Right lobe of liver (tissue), 6 donors: ENCODE measurements around the gene C3orf20. TPM values are rescaled to one million over a fixed set of nuclear protein-coding genes. Genes with fewer than 3 reads are reported as not detected.

Experiments
- ATAC-seq, 4 donors: fragments of 200-7000 bp; cut with Tn5 transposase; one replicate each; pipeline ENCODE4 v1.9.1; 2020; ENCODE audit warnings: mild to moderate bottlenecking in 4 of 4, moderate library complexity in 4 of 4
- DNase-seq, 3 donors: peaks; one replicate each; pipeline ENCODE4 v3.0.0-alpha.2; 2020
- H3K27ac ChIP-seq, 3 donors: fragments of 200-600 bp; one replicate each; pipeline ENCODE4 v1.8.0; 2022
- H3K27me3 ChIP-seq, 2 donors: fragments of 200-600 bp; one replicate each; pipeline ENCODE4 v1.8.0; 2022
- H3K36me3 ChIP-seq, 4 donors: fragments of 200-600 bp; sonication (generic) in 1 of 4; one replicate each; pipeline versions ENCODE4 v1.5.1 to v1.8.0; 2017 to 2022; ENCODE audit warnings: control low read depth in 1 of 4
- H3K4me1 ChIP-seq, 4 donors: fragments of 200-600 bp; sonication (generic) in 1 of 4; one replicate each; pipeline versions ENCODE4 v1.5.1 to v1.8.0; 2017 to 2022; ENCODE audit warnings: control low read depth in 1 of 4
- H3K4me3 ChIP-seq, 3 donors: fragments of 200-600 bp; one replicate each; pipeline ENCODE4 v1.8.0; 2022
- H3K9me3 ChIP-seq, 4 donors: fragments of 200-600 bp; sonication (generic) in 1 of 4; one replicate each; pipeline versions ENCODE4 v1.5.1 to v1.8.0; 2017 to 2022; ENCODE audit warnings: control low read depth in 1 of 4
- POLR2A ChIP-seq: fragments of 450-650 bp; IDR thresholded peaks from one replicate; pipeline ENCODE4 v1.6.1; 2017; ENCODE audit warnings: antibody characterized with exemption, mild to moderate bottlenecking
- WGBS: methylation state at CpG from one replicate; pipeline ENCODE4 v1.1.6; 2018; ENCODE audit warnings: low coverage, low lambda C conversion rate; ENCODE audit not compliant: insufficient coverage; ENCODE audit errors: missing lambda C conversion rate; 5-methylcytosine and 5-hydroxymethylcytosine counted together
- intact Hi-C, 2 donors: fragments of 100-400 bp; cut with DNase I; formaldehyde crosslinking; loops; one replicate each; pipeline versions ENCODE4 v1.11.2 to v1.14.1; 2022
- total RNA-seq, 6 experiments: library from RNA; depleted of rRNA in 2 of 6; stranded (reverse); fragments of >200 nt in 2 of 6; fragmentation: NEBNext Ultra II Directional in 3 of 6; extraction: Animal tissue kit (Norgen Biotek cat#: 25700) in 3 of 6; gene quantifications; one replicate each; pipeline versions ENCODE4 v1.1.0 to v1.2.4, GENCODE V29; 2016 to 2023
- TF ChIP-seq, protein P1 (sequence below), 4 donors: fragments of 200-600 bp in 3 of 4; fragments of 450-650 bp in 1 of 4; IDR thresholded peaks; one replicate each; pipeline versions ENCODE4 v1.5.1 to v1.8.0; 2016 to 2022; ENCODE audit warnings: antibody characterized with exemption in 4 of 4, mild to moderate bottlenecking in 2 of 4
- donor health status: DM: no; HTN: yes; CAD: no.
- donor health status: DM: no; HTN: no; CAD: no.
- donor health status: DM: no; HTN: no; CAD: no.
- donor health status: DM: no; HTN: yes; CAD: no.
- donor health status: DM: no; HTN: yes; CAD: no.

The C3orf20 gene
- total RNA-seq, 6 experiments from 2014 or later: 0.09 to 0.11 TPM; not detected in 4

DNA sequence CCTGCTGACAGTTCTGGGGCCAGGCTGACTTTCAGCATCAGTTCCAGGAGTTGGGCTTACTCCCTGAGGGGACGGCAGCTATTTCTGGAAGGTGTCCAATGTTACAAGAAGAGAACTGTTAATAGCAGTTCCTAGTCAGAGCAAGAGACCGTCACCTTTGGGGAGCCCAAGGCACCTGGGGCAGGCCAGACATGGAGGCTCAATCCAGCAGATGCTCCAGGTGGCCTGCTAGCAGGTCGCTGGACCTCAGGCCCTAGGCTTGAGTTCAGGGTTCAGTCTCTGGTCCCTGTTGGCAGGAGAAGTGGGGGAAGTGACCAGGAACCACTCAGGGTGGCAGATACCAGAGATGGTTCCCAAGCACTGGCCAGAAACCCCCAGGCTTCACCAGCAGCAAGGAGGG lies 25.9 kb downstream of the C3orf20 start:
- Histone ChIP-seq H3K4me1 (peaks cover 0 to 4% (median 0%) of the 10 kb centered on the region in 4 donors), H3K4me3 (no peak overlapping the region), H3K27ac (no peak overlapping the region), H3K27me3 (no peaks in the 10 kb centered on the region), H3K9me3 (no peaks in the 10 kb centered on the region), H3K36me3 (no peaks in the 10 kb centered on the region)
- ATAC-seq (no peak), DNase-seq (no peak)
- intact Hi-C loops: no loop called here
- no CpG with 5 or more reads among the region's 3 CpGs for WGBS
- no peak for TF ChIP-seq POLR2A
- TF ChIP-seq, protein P1, sequence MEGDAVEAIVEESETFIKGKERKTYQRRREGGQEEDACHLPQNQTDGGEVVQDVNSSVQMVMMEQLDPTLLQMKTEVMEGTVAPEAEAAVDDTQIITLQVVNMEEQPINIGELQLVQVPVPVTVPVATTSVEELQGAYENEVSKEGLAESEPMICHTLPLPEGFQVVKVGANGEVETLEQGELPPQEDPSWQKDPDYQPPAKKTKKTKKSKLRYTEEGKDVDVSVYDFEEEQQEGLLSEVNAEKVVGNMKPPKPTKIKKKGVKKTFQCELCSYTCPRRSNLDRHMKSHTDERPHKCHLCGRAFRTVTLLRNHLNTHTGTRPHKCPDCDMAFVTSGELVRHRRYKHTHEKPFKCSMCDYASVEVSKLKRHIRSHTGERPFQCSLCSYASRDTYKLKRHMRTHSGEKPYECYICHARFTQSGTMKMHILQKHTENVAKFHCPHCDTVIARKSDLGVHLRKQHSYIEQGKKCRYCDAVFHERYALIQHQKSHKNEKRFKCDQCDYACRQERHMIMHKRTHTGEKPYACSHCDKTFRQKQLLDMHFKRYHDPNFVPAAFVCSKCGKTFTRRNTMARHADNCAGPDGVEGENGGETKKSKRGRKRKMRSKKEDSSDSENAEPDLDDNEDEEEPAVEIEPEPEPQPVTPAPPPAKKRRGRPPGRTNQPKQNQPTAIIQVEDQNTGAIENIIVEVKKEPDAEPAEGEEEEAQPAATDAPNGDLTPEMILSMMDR (IDR thresholded peaks at IDR 0.05): no peak

DNA sequence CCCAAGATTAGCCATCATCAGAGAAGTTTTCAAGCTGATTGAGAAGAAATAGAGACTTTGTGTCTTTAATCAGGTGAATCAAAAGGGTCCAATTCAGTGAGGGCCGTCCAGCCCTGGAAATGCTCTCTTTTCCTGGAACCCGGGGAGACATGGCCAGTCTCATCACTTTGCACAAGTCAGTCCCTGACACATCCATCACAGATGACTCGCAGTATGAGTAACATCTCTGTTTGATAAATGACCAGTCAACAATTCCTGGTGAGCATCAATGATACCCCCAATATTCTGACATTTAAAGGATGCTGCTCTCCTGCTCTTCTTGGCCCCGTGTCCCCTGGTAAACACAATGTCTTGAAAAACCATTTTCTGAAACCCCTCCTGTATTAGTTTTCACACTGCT lies 26.7 kb downstream of the C3orf20 start:
- Histone ChIP-seq H3K4me3 (no peak overlapping the region), H3K4me1 (peaks cover 0 to 4% (median 0%) of the 10 kb centered on the region in 4 donors), H3K27ac (no peak overlapping the region), H3K9me3 (no peaks in the 10 kb centered on the region), H3K36me3 (no peaks in the 10 kb centered on the region), H3K27me3 (no peaks in the 10 kb centered on the region)
- no peak for TF ChIP-seq POLR2A
- TF ChIP-seq, protein P1 (IDR thresholded peaks at IDR 0.05): no peak
- intact Hi-C loops: no loop called here
- ATAC-seq: no peak
- no peak for DNase-seq
- 92% methylated on average over 4 of the region's 4 CpGs for WGBS

DNA sequence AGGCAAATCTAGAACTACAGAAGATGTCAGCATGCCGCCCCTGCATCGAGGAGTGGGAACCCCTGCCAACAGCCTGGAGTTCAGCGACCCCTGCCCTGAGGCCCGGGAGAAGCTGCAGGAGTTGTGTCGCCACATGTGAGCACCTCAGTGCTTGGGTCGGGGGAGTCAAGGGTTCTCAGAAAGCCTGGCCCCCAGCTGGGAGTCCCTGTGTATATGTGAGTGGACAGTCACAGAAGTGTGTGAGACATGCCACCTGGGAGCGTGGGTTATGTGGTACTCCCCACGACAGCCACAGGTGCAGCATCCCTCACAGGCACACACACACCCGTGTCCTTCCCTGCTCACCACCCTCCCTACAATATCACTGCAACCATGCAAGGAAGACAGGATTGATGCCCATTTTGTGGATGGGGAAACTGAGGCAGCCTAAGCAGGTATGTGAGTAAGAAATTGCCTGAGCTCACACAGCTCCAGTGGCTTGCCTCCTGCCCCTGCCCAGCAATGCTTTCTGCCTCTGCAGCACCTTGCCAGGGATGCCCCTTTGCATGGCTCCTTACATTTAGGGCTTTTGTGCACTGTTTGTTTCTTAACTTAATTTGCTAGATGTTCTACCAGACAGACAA lies 28.3 kb downstream of the C3orf20 start:
- Histone ChIP-seq H3K4me1 (peaks cover 0 to 4% (median 0%) of the 10 kb centered on the region in 4 donors), H3K27ac (no peak overlapping the region), H3K9me3 (no peaks in the 10 kb centered on the region), H3K36me3 (no peaks in the 10 kb centered on the region), H3K27me3 (no peaks in the 10 kb centered on the region), H3K4me3 (no peak overlapping the region)
- whole genome bisulfite sequencing: 60% methylated on average over 1 of the region's 9 CpGs
- ATAC-seq: no peak
- no peak for DNase-seq
- intact Hi-C loops: no loop called here
- TF ChIP-seq, protein P1 (IDR thresholded peaks at IDR 0.05): no peak
- no peak for TF ChIP-seq POLR2A

DNA sequence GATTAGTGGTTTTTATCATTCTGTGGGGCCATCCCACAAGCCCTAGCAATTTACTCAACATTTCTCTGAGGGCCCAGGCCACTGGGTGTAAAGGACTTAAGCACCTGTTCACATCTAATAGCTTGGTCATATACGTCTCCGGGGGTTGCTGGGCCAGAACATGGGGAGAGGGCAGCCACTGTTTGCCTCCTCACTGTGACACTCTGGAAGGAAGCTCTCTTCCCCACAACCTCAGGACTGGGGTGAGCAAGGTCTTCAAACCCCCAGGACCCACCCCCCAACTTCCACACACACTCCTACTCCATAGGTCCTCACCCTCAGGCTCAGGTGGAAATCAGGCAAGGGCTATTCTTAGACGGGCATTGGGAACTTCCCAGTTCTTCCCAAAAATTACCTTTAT lies 28.9 kb downstream of the C3orf20 start:
- intact Hi-C loops: no loop called here
- H3K27me3 ChIP-seq: no peaks in the 10 kb centered on the region
- no peaks in the 10 kb centered on the region for H3K9me3 ChIP-seq
- ATAC-seq (no peak), DNase-seq (no peak)
- no peaks in the 10 kb centered on the region for H3K4me1 ChIP-seq
- no peak overlapping the region for H3K27ac ChIP-seq
- no peak overlapping the region for H3K4me3 ChIP-seq
- TF ChIP-seq, protein P1 (IDR thresholded peaks at IDR 0.05): no peak
- no peak for TF ChIP-seq POLR2A
- WGBS: 50% methylated on average over 1 of the region's 3 CpGs
- no peaks in the 10 kb centered on the region for H3K36me3 ChIP-seq
